GM12875 (cell line): ENCODE data around the gene PRPF31.

Experiments used
- H3K4me3 ChIP-seq: one replicate; pipeline ENCODE4 v1.5.1; 2011; ENCODE audit warnings: low read depth, low read length, control low read depth
- CTCF ChIP-seq: IDR thresholded peaks from 2 replicates; pipeline ENCODE4 v1.5.1; 2011; ENCODE audit warnings: low read depth, mild to moderate bottlenecking, control low read depth, inconsistent platforms, low read length, moderate library complexity, borderline replicate concordance; ENCODE audit not compliant: insufficient read depth

The PRPF31 gene

GRCh38 chr19:54109651-54110050, 5.9 kb upstream of the PRPF31 start:
- no peak overlapping the region for H3K4me3 ChIP-seq
- TF ChIP-seq CTCF, result no peak

- no peak for TF ChIP-seq CTCF
- peak overlapping the region; percentile 72 for H3K4me3 ChIP-seq
Measured at GRCh38 chr19:54114340-54115108, 1.0 kb upstream of the PRPF31 start.

GRCh38 chr19:54121259-54121658, 5.7 kb downstream of the PRPF31 start:
- no peak overlapping the region for H3K4me3 ChIP-seq
- TF ChIP-seq CTCF, result no peak

- no peak for TF ChIP-seq CTCF
- no peak overlapping the region for H3K4me3 ChIP-seq
Measured at GRCh38 chr19:54123682-54124081, 8.1 kb downstream of the PRPF31 start.

- no peak overlapping the region for H3K4me3 ChIP-seq
- no peak for TF ChIP-seq CTCF
Measured at GRCh38 chr19:54124393-54124792, 8.8 kb downstream of the PRPF31 start.

GRCh38 chr19:54125713-54126112, 10.2 kb downstream of the PRPF31 start:
- H3K4me3 ChIP-seq, result no peak overlapping the region
- no peak for TF ChIP-seq CTCF

GRCh38 chr19:54127688-54128440, 12.3 kb downstream of the PRPF31 start:
- no peak for TF ChIP-seq CTCF
- H3K4me3 ChIP-seq, result no peak overlapping the region
